Lower leg skin (tissue), 4 donors: ENCODE data around the gene AHNAK2. TPM values are rescaled to one million over a fixed set of nuclear protein-coding genes. Genes with fewer than 3 reads are reported as not detected.

Source experiments
- DNase-seq, 2 donors: peaks; one replicate each; pipeline ENCODE4 v3.0.0-alpha.2; 2019; ENCODE audit warnings: low spot score in 2 of 2
- H3K4me3 ChIP-seq: fragments of 200-600 bp; sonication (generic); 2 replicates; pipeline ENCODE4 v1.5.1; 2017; ENCODE audit warnings: mild to moderate bottlenecking, low read depth; ENCODE audit not compliant: poor library complexity, severe bottlenecking
- POLR2A ChIP-seq, 2 donors: fragments of 450-650 bp; IDR thresholded peaks; one replicate each; pipeline ENCODE4 v1.6.1; 2016 to 2017; ENCODE audit warnings: antibody characterized with exemption in 2 of 2, mild to moderate bottlenecking in 1 of 2, moderate library complexity in 1 of 2
- WGBS, 2 donors: methylation state at CpG; one replicate each; pipeline ENCODE4 v1.1.5; 2018; 5-methylcytosine and 5-hydroxymethylcytosine counted together
- intact Hi-C: fragments of 100-400 bp; cut with DNase I; formaldehyde crosslinking; loops from one replicate; pipeline ENCODE4 v1.15.0; 2023; ENCODE audit warnings: low total_unique reads
- total RNA-seq, 4 donors: library from RNA; depleted of rRNA; stranded (reverse); fragments of >200 nt; gene quantifications; one replicate each; pipeline ENCODE4 v1.1.0, GENCODE V29; 2016
- TF ChIP-seq, protein P1 (sequence below), 3 donors: fragments of 450-650 bp; IDR thresholded peaks; one replicate each; pipeline ENCODE4 v1.5.1; 2016; ENCODE audit warnings: antibody characterized with exemption in 3 of 3, mild to moderate bottlenecking in 3 of 3, moderate library complexity in 2 of 3

Gene AHNAK2
- total RNA-seq, 4 donors from 2014 or later = 671 to 950 (median 756) TPM

DNA sequence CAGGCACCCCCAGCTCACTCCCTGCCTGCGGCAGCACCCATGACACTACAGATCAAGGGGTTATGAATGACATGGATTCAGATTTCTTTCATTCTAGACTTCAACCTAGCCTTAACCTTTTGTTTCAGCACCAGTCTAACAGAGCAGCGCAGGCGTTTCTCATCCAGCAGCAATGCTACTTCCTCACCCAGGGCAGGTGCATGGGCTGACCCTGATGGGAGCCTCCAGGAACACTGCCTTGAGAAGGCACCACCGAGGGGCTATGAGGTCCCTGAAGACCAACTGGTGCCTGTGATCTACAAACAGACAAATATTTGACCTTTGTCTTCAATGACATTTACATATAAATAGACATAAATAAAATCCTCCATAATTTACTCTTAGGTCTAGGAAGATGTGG, 31.9 kb upstream of the AHNAK2 start:
- TF ChIP-seq, protein P1, sequence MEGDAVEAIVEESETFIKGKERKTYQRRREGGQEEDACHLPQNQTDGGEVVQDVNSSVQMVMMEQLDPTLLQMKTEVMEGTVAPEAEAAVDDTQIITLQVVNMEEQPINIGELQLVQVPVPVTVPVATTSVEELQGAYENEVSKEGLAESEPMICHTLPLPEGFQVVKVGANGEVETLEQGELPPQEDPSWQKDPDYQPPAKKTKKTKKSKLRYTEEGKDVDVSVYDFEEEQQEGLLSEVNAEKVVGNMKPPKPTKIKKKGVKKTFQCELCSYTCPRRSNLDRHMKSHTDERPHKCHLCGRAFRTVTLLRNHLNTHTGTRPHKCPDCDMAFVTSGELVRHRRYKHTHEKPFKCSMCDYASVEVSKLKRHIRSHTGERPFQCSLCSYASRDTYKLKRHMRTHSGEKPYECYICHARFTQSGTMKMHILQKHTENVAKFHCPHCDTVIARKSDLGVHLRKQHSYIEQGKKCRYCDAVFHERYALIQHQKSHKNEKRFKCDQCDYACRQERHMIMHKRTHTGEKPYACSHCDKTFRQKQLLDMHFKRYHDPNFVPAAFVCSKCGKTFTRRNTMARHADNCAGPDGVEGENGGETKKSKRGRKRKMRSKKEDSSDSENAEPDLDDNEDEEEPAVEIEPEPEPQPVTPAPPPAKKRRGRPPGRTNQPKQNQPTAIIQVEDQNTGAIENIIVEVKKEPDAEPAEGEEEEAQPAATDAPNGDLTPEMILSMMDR (IDR thresholded peaks at IDR 0.05) = no peak
- no peak for TF ChIP-seq POLR2A (IDR thresholded peaks at IDR 0.05)
- DNase-seq = no peak
- intact Hi-C loops = no loop called here
- 80 to 90% methylated on average over 4 of the region's 4 CpGs for WGBS, 2 donors
- H3K4me3 ChIP-seq = no peak overlapping the region

DNA sequence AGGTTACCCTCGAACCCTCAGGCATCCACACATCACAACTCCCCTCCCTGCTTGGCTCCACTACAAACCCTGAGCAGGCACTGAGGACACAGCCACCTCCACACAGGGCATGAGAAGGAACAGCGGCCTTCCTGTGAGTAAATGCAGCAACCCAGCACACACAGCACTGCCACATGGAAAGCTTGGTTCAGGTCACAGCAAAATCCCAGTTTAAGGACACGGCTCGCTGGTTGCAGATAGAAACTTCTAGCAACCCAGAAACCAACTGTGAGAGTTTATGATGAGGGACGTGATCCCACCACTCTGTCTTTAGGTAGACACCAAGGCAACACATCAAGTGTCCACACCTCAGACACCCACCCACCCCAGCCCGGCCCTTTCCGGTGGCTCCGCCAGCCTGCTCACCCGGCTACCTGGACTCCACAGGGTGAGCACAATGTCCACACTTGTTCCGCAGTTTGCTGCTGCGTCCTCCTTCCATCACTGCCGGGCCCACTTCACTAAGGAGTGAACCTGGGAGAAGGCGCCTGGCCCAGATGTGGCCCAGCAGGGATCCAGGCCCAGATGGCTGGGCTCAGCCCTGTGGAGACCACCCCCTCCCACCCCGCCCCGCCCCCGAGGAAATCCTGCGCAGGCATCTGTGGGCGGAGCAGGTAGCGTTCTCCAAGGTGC, 29.6 kb upstream of the AHNAK2 start:
- no peak for DNase-seq
- TF ChIP-seq POLR2A (IDR thresholded peaks at IDR 0.05) = no peak
- TF ChIP-seq, protein P1 (IDR thresholded peaks at IDR 0.05) = no peak
- intact Hi-C loops = no loop called here
- no peak overlapping the region for H3K4me3 ChIP-seq
- 89 to 90% methylated on average over 17 to 19 of the region's 19 CpGs for WGBS, 2 donors

DNA sequence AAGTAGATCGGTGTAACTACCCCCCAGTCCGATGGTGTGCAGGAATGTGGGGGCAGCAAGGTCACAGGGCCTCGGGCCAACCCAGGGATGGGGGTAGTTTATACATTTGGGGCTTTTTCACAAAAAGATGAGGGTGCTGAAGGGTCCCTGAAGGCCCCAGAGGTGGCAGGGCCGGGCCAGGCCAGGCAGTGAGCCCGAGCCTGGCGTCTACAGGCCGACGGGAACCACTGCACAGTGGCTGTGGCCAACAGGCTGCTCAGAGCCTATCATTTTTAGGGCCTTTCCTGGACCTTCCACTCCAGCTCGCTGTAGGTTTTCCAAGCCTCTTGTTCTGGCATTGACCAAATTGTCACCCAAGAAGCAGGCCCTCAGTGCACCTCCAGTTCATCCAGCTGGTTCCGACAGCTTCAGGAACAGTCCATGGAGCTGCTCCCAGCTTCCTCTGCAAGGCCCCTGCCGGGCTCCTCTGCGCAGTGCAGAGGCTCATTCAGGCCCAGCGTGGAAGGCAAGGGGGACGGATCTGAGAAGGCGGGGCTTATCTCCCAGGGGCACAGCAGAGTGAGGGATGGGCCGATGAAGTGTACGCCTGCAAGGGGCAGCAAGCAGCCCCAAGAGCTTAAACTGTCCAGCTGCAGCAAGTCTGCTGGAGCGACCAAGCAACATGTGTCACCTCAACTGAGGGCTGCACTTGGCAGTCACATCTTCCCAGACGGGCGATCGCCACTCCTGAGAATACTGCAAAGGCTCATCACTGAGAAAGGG, 28.8 kb upstream of the AHNAK2 start:
- 84 to 90% methylated on average over 21 of the region's 21 CpGs for WGBS, 2 donors
- intact Hi-C loops = no loop called here
- TF ChIP-seq POLR2A (IDR thresholded peaks at IDR 0.05) = no peak
- TF ChIP-seq, protein P1 (IDR thresholded peaks at IDR 0.05) = no peak

DNA sequence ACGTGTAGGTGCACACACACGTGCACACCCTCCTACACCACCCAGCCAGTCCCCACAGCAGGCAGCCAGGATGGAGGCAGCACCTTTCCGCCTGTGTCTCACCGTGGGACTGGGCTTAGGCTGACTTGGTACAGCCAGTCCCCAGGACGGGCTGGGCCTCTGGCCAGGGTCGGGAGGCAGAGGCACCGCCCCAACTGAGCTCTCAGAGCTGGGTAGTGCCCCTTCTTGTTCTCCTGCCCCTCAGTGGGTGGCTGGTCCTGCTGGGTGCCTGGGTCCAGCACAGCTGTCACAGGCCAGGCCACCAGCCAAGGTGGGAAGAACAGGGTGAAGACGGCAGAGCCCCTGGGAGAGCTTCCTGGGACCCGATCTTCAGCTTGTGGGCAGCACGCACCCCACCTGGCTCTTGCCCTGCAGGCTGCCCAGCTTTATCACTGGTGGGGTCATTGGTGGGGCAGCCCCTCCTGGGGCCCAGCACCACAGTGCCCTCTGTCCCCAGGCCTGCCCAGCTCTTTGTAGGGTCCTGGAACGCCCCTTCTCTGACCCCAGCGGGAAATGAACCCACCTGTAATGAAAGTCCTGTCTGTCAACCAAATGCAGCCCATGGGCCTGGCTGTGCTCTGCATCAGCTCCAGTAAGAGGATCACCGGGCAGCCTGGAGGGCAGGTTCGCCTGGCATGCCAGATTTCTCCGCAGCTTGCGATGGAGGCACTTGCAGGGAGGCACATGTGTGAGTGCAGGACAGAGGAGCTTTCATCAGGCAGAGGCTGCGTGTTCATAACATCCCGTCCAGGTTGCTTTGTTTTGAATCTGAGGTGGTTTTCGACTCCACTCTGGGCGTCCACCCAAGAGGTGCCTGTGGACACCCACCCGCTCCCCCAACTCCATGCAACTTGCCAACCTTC, 28.0 kb upstream of the AHNAK2 start:
- WGBS, 2 donors = 73 to 85% methylated on average over 16 to 18 of the region's 21 CpGs
- intact Hi-C loops = no loop called here
- no peak overlapping the region for H3K4me3 ChIP-seq
- no peak for DNase-seq
- TF ChIP-seq, protein P1 (IDR thresholded peaks at IDR 0.05) = no peak
- no peak for TF ChIP-seq POLR2A (IDR thresholded peaks at IDR 0.05)

More for the DNA sequence above, 28.8 kb upstream of the AHNAK2 start:
- no peak for DNase-seq
- H3K4me3 ChIP-seq = no peak overlapping the region

DNA sequence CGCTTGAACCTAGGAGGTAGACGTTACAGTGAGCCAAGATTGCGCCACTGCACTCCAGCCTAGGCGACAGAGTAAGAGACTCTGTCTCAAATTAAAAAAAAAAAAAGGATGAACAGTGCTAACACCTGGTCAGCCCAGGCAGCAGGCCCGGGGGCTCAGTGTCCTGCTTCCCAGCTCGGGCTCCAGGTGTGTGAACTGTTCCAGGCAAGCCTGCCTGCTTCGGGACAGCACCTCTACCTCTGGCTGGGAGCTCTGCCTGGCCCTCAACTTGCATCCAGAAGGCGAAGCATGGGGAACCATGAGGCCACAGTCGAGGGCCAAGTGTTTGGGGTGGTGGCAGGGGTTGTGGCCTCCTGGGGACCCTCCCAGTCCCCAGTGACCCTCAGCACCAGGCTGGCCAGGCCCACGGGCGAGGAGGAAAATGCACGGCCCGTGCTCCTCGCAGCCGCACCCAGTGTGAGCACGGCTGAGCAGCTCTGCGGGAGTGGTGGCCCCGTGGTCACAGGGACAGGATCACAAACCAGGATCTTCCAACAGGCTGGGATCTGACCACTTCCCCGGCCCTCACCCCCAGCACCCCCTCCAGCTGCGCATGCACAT, 27.3 kb upstream of the AHNAK2 start:
- 82 to 83% methylated on average over 11 to 19 of the region's 20 CpGs for WGBS, 2 donors
- intact Hi-C loops = no loop called here
- no peak for DNase-seq
- no peak overlapping the region for H3K4me3 ChIP-seq
- TF ChIP-seq POLR2A (IDR thresholded peaks at IDR 0.05) = no peak
- TF ChIP-seq, protein P1 (IDR thresholded peaks at IDR 0.05) = no peak
